Measurements from ENCODE around the gene CBARP.

CBARP gene

DNA sequence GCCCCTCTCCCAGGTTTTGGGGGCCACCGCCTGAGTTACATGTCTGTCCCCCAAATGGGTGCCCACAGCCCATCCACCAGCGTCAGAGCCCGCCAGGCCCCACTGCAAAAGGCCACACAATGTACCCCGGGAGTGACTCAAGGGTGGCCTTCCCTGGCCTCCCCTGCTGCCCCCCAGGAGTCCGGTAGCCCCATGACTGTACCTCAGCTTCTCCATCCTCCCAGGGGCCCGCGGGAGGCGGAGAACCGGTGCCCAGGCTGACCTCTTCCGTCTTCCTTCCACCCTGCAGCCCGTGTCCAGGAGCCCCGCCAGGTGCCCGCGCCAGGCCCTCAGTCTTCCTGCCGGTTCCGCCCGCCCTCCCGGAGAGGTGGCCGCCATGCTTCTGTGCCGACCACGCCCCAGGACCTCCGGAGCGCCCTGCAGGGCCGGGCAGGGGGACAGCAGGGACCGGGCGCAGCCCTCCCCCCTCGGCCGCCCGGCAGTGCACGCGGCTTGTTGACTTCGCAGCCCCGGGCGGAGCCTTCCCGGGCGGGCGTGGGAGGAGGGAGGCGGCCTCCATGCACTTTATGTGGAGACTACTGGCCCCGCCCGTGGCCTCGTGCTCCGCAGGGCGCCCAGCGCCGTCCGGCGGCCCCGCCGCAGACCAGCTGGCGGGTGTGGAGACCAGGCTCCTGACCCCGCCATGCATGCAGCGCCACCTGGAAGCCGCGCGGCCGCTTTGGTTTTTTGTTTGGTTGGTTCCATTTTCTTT, 10.3 kb downstream of the CBARP start:
- no peak for DNase-seq (ENCODE audit: low spot score)

DNA sequence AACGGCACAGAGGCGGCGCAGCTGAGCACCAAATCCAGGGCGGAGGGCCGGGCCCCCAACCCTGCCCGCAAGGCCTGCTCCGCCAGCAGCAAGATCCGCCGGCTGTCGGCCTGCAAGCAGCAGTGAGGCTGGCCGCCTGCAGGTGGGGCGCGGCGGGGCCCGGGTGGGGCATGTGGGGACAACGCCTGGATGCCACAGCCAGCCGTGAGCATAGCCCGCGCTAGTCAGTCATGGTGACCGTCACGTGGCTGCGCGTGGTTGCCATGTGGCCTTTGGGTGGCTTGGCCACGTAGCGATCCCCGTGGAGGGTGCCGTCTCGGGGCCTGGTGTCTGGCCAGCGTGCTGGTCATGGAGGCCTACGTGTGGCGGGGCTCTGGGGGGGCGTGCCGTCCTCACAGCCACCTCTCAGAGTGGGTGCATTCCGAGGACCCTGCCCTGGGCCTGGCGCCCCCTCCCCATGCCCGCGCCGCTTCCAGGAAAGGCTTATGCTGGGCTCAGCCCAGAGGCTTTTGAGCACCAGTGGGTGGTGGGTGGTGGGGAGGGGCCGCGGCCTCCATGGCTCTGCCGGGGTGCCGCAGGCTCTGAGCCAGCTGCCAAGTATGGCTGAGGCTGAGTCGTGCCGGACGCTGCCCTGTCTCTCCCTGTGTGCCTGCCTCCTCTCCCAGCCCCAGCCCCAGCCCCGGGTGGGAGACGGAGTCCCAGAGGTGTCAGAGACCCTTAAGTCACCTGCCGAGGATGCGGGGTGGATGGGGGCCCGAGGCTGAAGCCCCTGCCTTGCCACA, 11.1 kb downstream of the CBARP start:
- DNase-seq (ENCODE audit: low spot score) = no peak

DNA sequence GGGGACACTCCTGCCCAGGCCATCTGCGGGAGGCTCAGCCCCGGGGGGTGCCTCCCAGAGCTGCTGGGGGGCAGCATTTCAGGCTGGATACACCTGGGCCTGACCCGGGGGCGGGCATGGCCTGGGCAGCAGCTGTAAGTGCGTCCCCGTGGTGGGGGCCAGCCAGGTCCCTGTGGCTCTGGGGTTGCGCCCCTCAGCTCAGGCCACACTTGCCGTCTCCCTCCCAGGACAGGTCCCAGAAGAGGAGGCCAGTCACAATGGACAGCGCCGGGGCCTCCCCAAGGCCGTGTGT, 11.6 kb downstream of the CBARP start:
- no peak for DNase-seq (ENCODE audit: low spot score)

DNA sequence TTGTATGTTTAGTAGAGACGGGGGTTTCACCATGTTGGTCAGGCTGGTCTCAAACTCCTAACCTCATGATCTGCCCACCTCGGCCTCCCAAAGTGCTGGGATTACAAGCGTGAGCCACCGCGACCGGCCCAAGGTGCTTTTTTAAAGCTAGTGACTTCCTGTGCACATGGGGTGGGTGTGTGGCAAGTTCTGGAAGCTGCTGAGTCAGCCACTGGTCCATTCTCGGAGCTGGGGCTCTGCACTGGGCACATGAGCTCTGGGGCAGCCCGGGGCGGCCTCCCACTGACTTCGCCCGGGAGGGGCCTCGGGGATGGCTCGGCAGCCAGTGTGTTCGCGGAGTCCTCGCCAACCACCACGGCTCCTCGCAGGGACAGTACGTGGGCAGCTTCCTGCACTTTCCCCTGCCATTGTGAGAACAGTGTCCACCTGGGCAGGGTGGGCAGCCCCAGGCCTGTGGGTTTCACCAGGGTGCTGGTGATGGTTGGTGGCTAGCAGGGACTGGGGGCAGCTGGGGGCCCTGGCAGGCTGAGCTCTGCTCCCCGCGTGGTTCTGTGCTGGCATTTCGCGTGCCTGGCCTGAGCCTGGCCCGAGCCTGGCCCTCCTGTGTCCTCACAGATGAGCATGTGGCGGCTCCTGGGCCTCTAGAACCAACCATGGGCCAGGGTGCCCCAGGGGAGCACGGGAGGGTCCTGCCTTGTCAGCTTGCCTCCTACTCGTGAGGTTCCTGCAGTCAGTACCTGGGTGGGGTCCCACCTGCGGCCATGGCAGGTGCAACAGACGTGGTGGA, 12.2 kb downstream of the CBARP start:
- DNase-seq (ENCODE audit: low spot score) = no peak

DNA sequence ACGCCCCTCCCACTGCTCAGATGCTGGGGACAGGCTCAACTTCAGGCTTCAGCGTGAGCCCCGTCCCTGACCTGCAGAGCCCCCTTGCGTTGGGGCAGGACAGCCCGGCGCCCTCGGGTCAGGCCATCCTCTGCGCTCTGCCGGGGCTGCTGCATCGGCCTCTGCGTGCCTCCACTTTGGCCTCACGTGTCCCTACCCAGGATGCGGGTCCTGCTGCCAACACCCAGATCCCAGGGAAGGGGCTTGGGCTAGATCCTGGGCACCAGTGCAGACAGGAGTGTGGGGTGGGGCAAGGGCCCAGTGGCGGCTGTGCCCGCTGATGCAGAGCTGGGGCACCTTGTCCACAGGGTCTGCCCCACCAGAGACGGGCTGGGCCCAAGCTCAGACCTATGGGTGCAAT, 13.0 kb downstream of the CBARP start:
- DNase-seq (ENCODE audit: low spot score) = no peak

DNA sequence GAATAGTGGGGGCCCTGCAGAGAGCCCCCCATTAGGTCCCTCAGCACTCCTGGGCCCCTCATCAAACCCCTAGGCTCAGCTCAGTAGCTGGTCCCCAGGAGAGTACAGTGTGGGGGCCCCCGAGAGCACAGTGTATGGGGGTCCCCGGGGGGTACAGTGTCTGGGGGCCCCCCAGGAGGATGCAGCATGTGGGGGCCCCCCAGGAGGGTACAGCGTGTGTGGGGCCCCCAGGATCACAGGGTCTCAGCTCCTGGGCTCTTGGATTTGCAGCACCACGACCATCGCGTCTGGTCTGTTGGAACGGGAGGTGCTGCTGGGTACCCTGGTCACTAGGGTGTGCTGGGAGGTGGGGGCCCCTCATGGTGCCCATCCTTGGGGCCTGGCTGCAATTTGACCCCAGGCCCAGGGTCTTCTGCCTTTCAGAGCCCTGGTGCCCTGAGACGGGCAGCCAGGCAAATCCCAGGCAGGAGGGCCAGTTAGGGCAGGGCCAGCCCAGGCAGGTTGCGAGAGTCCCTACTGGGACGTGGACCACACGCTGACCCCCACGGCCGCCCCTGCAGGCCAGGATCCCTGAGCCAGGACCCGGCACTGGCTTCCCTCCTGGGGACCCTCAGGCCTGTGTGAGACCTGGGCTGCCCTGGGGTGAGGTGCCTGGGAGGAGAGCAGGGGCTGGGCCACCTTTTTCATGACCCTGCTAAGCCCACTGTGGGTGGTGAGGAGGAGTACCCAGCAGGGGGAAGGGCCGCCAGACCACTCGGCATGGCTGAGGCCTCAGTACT, 13.6 kb downstream of the CBARP start:
- no peak for DNase-seq (ENCODE audit: low spot score)

DNA sequence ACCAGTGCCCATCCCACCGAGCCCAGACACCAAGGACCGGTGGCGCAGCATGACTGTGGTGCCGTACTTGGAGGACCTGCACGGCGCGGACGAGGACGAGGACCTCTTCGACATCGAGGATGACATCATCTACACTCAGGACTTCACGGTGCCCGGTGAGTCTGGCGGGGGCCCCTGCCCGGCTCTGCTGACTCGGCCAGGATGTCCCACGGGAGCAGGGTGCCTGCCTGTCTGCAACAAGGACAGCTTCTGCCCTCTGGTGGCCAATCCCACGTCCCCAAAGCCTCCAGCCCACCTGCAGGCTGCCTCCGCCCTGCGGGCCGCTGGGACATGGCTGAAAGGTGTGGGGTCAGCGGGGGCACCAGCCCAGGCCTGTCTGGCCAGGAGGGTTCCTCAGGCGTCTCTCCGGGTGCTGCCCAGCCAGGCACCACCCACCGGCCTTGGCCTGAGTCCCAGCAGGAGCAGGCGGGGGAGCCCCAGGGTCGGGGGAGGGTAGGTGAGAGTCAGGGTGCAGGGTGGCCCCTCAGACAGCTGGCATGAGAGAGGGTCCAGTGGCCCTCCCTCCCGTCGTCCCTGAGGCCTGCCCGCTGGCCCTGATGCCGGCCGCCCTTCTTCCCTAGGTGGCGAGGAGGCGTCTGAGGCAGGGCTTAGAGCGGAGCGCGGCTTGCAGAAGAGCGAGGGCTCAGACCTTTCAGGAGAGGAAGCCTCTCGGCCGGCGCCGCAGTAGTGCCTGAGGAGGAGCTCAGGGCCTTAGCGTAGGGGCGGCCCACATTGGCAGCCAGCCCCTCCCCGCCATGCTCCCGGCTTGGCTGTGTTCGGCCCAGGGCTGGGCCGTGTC, 14.6 kb downstream of the CBARP start:
- no peak for DNase-seq (ENCODE audit: low spot score)

DNA sequence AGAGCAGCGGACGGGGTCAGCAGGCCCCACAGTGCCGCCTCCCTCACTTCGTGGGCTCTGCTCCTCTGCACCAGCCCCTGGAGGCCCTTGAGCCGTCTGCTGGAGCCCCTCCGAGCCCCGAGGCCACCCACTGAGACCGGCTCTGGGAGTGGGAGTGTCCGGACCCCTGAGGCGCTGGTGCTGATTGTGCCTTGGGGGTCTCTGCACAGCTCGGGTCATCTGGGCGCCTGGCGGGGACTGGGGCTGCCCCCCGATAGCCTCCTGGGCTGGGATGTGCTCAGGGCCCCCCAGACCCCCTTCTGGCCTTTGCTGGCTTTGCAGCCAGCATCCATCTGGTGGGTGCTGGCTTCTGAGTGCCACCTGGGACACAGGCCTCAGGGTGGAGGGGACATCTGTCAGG, 15.4 kb downstream of the CBARP start:
- no peak for DNase-seq (ENCODE audit: low spot score)

DNA sequence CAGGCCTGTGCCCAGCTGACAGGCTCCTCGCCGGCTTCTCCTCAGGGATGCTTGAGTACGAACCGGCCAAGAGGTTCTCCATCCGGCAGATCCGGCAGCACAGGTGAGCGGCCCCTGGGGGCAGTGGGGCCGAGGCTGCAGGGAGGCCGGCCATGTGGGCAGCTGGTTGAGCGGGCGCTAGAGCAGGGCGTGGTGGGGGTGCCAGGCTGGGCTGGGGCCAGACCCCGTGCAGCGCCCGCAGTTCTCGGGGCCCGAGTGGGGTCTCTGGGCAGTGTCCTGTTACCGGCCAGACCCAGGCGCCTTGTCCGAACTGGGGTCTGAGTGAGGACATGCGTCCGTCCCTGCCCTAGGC, 15.9 kb downstream of the CBARP start:
- DNase-seq (ENCODE audit: low spot score) = no peak

DNA sequence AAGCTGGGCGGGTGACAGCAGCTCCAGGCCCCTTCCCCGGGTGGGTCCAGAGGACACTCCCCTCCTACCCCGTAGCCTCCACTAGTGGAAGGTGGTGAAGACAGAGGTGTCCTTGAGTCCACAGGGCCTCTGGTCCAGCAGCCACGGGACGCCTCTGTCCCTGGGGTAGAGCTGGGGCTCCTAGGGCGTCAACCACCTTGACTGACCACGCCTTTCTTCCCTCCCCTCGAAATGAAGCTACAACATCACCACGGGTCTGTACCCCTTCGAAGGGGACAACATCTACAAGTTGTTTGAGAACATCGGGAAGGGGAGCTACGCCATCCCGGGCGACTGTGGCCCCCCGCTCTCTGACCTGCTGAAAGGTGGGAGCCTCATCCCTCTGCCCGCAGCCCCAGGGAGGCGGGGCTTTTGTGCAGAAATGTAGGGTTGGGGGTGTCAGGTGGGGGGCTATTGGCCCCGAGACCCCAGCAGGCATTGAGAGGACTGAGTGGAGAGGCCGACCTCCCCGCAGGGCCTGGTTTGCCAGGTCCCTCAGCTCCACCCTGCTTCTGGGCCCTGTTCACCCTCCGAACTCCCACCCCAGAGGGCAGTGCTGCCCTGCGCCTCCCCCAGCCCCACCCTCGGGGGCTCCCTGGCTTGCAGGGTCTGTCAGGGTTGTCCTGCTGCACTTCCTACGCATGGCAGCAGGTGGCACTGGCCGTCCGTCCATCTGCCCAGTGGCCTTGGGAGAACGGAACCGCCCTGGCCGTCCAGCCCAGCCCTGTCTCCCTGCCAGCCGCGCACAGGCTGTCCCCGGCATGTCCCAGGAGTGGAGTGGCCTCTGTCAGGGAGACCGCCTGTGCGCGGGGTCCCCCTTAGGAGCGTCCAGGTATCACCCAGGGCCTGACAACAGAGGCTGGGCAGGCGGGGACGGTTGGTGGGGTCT, 16.6 kb downstream of the CBARP start:
- peak; percentile 57 for DNase-seq (ENCODE audit: low spot score)

DNA sequence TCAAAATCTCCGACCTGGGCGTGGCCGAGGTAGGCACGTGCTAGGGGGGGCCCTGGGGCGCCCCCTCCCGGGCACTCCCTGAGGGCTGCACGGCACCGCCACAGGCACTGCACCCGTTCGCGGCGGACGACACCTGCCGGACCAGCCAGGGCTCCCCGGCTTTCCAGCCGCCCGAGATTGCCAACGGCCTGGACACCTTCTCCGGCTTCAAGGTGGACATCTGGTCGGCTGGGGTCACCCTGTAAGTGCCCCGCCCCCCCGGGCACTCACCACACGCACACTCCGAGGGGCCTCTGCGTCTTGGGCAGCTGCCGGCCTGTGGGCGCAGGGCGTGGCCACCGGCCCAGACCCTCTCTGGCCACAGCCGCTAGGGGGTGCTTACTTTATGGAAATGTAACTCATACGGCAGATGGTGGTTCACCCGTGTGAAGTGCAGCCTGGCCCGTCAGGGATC, 17.3 kb downstream of the CBARP start:
- DNase-seq (ENCODE audit: low spot score) = no peak

DNA sequence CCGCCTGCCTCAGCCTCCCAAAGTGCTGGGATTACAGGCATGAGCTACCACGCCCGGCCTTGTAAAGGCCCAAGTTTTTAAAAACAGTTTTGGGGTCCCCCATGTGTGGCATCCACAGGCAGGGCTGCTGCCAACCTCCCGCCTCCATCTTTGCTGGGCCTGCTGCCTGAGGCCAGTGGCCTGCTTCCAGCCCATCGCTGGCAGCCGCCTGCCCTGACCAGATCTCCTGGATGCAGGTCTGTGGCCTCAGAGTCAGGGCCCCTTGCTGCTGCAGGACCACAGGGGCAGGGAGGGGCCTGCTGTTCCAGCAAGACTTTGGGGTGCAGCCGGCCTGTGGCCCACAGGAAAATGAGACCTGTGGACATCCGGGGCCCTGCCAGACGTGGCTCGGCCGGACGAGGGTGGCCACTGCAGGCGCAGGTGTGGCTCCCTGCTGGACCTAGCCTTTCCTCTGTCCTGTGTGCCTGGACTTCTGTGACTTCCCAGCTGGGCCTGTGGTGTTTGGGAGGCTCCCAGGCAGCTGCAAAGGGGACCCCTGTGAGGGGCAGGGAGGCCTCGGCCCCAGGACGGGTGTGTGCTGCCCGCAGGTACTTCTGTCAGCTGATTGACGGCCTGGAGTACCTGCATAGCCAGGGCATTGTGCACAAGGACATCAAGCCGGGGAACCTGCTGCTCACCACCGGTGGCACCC, 17.9 kb downstream of the CBARP start:
- DNase-seq (ENCODE audit: low spot score) = no peak

DNA sequence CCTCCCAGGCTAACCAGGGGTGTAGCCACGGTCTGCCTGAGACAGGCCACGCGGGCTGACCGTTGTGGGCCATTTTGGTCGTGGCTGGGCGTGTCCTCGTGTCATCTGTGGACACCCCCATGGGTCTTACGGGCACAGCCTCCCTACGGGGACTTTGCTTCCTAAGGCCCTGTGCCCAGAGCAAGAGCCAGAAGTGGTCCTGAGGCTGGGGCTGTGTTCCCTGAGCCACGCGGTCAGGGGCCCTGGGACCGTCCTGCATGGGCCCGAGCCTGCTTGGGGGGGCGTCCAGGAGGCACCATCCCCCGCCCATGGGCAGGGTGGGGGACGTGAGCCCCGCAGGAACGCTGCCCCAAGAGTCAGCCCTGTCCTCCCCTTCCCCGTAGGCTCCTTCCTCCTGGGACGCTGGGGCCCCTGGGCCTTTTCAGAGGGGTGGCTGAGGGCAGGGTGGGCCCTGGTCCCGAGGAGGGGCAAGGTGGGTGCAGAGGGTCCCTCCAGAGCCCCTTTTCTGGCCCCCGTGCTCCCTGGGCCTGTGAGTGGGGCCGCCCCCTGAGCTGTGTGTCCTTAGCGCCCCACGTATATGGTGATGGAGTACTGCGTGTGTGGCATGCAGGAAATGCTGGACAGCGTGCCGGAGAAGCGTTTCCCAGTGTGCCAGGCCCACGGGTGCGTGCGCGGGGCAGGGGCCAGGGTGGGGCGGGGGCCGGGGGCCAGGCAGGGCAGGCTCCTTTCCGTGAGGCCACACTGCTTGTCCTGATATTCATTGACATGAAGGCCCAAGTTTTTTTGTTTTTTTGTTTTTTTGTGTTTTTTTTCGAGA, 18.8 kb downstream of the CBARP start:
- DNase-seq (ENCODE audit: low spot score) = no peak

DNA sequence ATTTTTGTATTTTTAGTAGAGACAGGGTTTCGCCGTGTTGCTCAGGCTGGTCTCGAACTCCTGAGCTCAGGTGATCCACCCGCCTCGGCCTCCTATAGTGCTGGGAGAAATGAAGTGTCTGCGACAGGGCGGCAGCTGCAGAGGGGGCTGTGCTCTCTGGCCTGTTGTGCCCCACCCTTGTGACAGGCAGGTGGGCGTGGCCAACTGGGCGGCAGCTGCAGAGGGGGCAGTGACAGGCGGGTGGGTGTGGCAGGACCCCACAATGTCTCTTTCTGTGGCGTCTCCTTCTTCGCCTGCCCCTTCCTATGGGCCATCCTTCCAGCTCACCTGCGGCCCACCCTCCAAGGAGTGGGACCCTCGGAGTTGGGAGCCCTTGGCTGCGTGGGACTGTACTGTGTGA, 20.4 kb downstream of the CBARP start:
- no peak for DNase-seq (ENCODE audit: low spot score)

DNA sequence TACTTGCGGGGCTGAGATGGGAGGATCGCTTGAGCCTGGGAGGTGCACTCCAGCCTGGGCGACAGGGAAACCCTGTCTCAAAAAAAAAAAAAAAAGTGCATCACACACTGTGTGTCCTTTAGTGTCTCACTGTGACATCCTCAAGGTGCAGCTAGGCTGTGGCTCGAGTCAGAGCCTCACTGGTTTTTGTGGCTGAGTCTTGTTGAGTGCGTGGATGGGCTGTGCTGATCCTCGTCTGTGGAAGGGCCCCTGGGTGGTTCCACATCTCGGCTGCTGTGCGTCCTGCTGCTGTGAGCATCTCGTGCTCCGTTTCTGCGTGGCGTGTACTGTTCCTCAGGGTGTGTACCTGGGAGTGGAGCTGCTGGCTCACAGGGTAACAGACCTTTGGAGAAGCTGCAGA, 21.0 kb downstream of the CBARP start:
- no peak for DNase-seq (ENCODE audit: low spot score)

DNA sequence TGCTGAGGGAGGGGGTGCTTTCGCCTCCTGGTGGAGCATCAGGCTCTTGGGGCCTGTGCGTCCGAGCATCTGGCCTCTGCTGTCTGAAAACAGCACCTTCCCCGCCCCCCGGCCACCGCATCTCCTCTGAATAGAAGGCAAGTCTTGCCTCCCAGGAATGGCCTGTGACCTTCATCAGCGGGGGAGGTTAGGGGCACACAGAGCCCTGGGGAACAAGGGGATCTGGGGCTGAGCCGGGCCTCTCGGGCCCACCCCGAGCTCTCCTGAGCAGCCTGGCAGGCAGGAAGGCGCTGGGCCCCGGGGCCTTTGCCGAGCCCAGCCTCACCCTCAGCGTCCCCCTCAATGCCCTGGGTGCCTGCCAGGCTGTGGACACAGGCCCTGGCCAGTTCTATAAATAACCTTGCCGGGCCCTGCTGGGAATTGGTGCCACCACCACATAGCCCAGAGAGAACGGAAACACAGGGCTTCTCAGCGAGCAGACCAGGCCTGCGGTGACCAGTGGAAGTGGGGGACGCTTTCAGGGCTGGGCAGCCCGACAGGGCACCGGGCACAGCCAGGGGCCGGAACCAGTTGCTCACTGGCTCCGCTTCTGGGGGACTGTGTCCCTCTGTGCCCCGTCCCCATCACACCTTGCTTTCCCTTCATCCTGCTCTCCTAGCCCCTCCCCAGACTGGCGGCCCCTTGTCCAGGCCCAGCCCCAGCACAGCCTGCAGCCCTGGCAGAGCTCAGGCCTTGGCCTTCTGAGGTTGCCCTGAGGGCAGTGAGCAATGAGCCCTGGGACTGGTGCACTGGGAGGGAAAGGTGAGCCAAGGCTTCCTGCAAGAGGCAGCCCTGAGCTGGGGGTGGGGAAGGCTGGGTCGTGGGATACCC, 22.7 kb downstream of the CBARP start:
- no peak for DNase-seq (ENCODE audit: low spot score)

DNA sequence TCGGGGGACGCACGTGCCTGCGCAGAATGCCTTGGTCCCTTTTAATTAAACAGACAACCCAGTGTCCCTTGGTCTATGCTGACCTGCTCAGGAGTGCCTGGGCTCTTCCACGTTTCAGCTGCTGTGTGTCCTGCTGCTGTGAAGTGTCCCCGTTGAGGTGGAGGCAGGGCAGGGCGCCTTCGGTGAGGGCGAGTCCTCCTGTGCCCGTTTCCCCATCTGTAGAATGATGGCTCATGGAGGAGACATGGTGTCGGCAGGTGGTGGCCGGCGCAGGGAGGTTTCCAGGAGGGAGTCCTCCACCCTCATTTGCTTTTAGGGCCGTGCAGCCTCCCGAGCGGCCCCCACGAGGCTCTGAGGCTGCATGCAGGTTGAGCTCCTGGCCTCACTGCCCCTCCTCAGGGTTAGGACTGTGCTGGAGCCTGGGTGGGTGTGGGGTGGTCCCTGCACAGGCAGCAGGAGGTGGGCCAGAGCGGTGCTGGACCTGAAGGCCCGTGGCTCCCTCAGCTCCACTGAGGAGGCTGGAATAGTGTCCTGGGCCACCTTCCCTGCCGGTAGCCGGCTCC, 23.4 kb downstream of the CBARP start:
- no peak for DNase-seq (ENCODE audit: low spot score)

All from kidney capillary endothelial cell (primary cell).